T-cell (primary cell): ENCODE measurements around the gene PSD. TPM values are rescaled to one million over a fixed set of nuclear protein-coding genes. Genes with fewer than 3 reads are reported as not detected.

Experiments used
- ATAC-seq, 4 experiments: fragments of 200-7000 bp in 3 of 4; fragments of 150-1000 bp in 1 of 4; cut with Tn5 transposase; replicated peaks in 1 of 4; 1 replicate in 3 of 4; 2 replicates in 1 of 4; pipeline ENCODE4 v1.10.0; 2021; ENCODE audit warnings: moderate library complexity in 3 of 4, mild to moderate bottlenecking in 2 of 4, moderate number of reproducible peaks in 1 of 4
- CTCF ChIA-PET, 2 donors: fragments of 300-600 bp; sonication (Branson Sonifier 250); formaldehyde crosslinking; loops; one replicate each; lab custom pipeline; 2022; ENCODE audit warnings: antibody characterized with exemption in 2 of 2; lab: Charles Lee
- POLR2A ChIA-PET, 2 donors: fragments of 300-600 bp; sonication (Branson Sonifier 250); formaldehyde crosslinking; loops; one replicate each; lab custom pipeline; 2022; ENCODE audit warnings: antibody characterized with exemption in 2 of 2; lab: Charles Lee
- DNase-seq, 35 experiments: peaks; one replicate each; pipeline versions ENCODE4 v3.0.0 to v3.0.0-alpha.2; 2013 to 2023
- H3K27ac ChIP-seq: one replicate; pipeline ENCODE4 v1.5.1; 2013; ENCODE audit warnings: low read length
- H3K27me3 ChIP-seq, 2 experiments: replicated peaks in 1 of 2; 1 replicate in 1 of 2; 2 replicates in 1 of 2; pipeline versions ENCODE4 v1.6.1 to v1.7.0; 2013; ENCODE audit warnings: low read length in 1 of 2, mixed read lengths in 1 of 2; ENCODE audit not compliant: control insufficient read depth in 2 of 2, insufficient read depth in 2 of 2; ENCODE audit errors: extremely low read depth in 1 of 2
- H3K36me3 ChIP-seq, 2 donors: 1 replicate in 1 of 2; 2 replicates in 1 of 2; pipeline versions ENCODE4 v1.6.1 to v1.7.0; 2013; ENCODE audit warnings: low read length in 1 of 2; ENCODE audit not compliant: control insufficient read depth in 2 of 2, insufficient read depth in 1 of 2; ENCODE audit errors: extremely low read depth in 1 of 2
- H3K4me1 ChIP-seq, 2 experiments: 1 replicate in 1 of 2; 2 replicates in 1 of 2; pipeline versions ENCODE4 v1.6.1 to v1.7.0; 2013; ENCODE audit warnings: low read length in 2 of 2, mixed read lengths in 1 of 2; ENCODE audit not compliant: insufficient read depth in 2 of 2, control insufficient read depth in 1 of 2; ENCODE audit errors: extremely low read depth in 1 of 2
- H3K4me3 ChIP-seq, 2 donors: 1 replicate in 1 of 2; 2 replicates in 1 of 2; pipeline versions ENCODE4 v1.5.1 to v1.7.0; 2013; ENCODE audit warnings: mild to moderate bottlenecking in 2 of 2, low read length in 1 of 2, moderate library complexity in 1 of 2; ENCODE audit not compliant: control insufficient read depth in 1 of 2; ENCODE audit errors: extremely low read depth in 1 of 2
- H3K9me3 ChIP-seq: 2 replicates; pipeline ENCODE4 v1.7.0; 2013
- H3K27ac Mint-ChIP-seq, 2 donors: one replicate each; pipeline ENCODE4 v1.8.0; 2020 to 2021; ENCODE audit warnings: mild to moderate bottlenecking in 2 of 2, mixed read lengths in 2 of 2
- H3K27me3 Mint-ChIP-seq, 2 donors: one replicate each; pipeline ENCODE4 v1.8.0; 2021 to 2022; ENCODE audit warnings: mixed read lengths in 2 of 2
- H3K36me3 Mint-ChIP-seq: one replicate; pipeline ENCODE4 v1.8.0; 2021; ENCODE audit warnings: mixed read lengths
- H3K4me1 Mint-ChIP-seq, 3 donors: one replicate each; pipeline ENCODE4 v1.8.0; 2020 to 2022; ENCODE audit warnings: mixed read lengths in 3 of 3, mild to moderate bottlenecking in 1 of 3
- H3K4me3 Mint-ChIP-seq, 3 donors: one replicate each; pipeline ENCODE4 v1.8.0; 2020 to 2022; ENCODE audit warnings: mild to moderate bottlenecking in 3 of 3, mixed read lengths in 3 of 3, moderate library complexity in 3 of 3
- H3K9me3 Mint-ChIP-seq, 3 donors: one replicate each; pipeline ENCODE4 v1.8.0; 2020 to 2022; ENCODE audit warnings: mixed read lengths in 3 of 3
- WGBS: methylation state at CpG from one replicate; pipeline ENCODE4 v1.1.5; 2013; ENCODE audit warnings: missing lambda C conversion rate; ENCODE audit not compliant: insufficient coverage; 5-methylcytosine and 5-hydroxymethylcytosine counted together
- total RNA-seq, 35 experiments: library from RNA in 6 of 35; stranded (reverse) in 6 of 35; fragments of 120-200 nt in 1 of 35; gene quantifications; one replicate each; pipeline versions ENCODE4 v1.2.1 to v1.2.4 and lab custom pipeline; 2013 to 2026

The PSD gene
- total RNA-seq, 5 donors from 2014 or later (not counting 1 experiment from before 2014, with no cell fraction given) = 8.7 to 11.8 (median 8.8) TPM

GRCh38 chr10:102420181-102420713, 1.7 kb upstream of the PSD start:
- H3K36me3 Mint-ChIP-seq = no peaks in the 10 kb centered on the region
- peaks cover 22 to 31% of the 10 kb centered on the region in 2 donors for H3K27me3 Mint-ChIP-seq
- H3K4me3 Mint-ChIP-seq = peak overlapping the region; percentile 95 to 98 (median 95)
- peaks cover 26 to 46% (median 36%) of the 10 kb centered on the region in 3 donors for H3K4me1 Mint-ChIP-seq
- ChIA-PET POLR2A (interaction anchor here (0.5 to 1.1 kb wide), 2 partner anchors 23 to 332 kb away, joined by 3 read pairs; no protein-coding TSS in a partner anchor), CTCF (interaction anchor here in 1 of 2 donors (0.9 to 1.3 kb wide), 4 partner anchors 13 to 191 kb away, joined by 3 to 4 read pairs (median 3); no protein-coding TSS in a partner anchor)
- peak overlapping the region; percentile 63 to 84 for H3K4me3 ChIP-seq
- peaks cover 8 to 12% of the 10 kb centered on the region in 2 donors for H3K36me3 ChIP-seq
- peak overlapping the region; percentile 71 for H3K27ac ChIP-seq
- H3K27ac Mint-ChIP-seq = peak overlapping the region; percentile 95 to 97
- H3K9me3 Mint-ChIP-seq = no peaks in the 10 kb centered on the region
- ATAC-seq = no peak
- 0% methylated on average over 4 of the region's 21 CpGs for WGBS
- no peaks in the 10 kb centered on the region for H3K9me3 ChIP-seq
- H3K27me3 ChIP-seq = peaks cover 5 to 40% of the 10 kb centered on the region in 2 experiments
- peaks cover 22 to 41% of the 10 kb centered on the region in 2 experiments for H3K4me1 ChIP-seq
- DNase-seq = no peak

DNA sequence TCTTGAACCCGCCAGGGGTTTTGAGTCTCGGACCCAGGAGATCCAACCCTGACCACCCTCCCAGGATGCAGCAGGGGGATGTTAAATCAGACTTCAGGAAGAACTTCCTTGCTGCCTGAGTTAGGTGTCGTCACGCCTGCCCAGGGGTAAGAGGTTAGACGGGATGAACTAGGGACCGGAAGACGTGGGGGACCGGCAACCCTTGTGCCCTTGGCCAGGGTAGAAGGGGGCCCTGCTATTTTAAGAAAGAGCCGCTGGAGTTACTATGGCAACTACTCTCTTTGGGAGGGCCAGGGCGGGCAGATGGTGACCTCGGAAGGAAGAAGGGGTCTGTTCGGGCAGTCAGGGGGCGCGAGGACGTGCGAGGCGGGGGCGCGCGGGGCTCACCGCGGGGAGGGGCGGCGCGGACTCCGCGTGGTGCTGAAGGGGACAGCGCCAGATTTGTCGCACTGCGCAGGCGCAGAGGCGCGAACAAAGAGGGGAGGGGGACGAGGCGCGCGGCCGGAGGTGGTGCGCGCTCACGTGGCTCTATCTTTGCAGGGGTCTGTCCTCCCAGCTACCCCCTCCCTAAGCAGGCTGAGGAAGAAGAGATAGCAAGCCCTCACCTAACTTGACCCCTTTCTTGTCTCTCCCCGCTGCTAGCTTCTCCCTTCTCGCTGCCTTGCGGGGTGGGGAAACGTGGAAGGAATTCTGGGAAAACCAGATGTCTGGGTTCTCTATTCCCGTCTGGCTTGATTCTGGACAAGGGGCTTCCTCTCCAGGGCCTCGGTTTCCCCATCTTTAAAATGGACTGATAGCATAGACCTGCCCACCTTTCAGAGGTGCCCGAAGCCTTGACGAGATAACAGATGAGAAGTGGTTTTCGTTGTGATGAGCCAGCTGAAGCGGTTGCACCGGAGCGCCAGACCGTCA, 940 bp upstream of the PSD start:
- Histone ChIP-seq H3K27ac (no peak overlapping the region), H3K27me3 (peaks cover 5 to 47% of the 10 kb centered on the region in 2 experiments), H3K4me3 (peak overlapping the region; percentile 63 to 84), H3K4me1 (peaks cover 22 to 41% of the 10 kb centered on the region in 2 experiments), H3K9me3 (no peaks in the 10 kb centered on the region), H3K36me3 (peaks cover 8 to 12% of the 10 kb centered on the region in 2 donors)
- Mint-ChIP-seq H3K9me3 (no peaks in the 10 kb centered on the region), H3K4me3 (peak overlapping the region; percentile 95 to 98 (median 95)), H3K27me3 (peaks cover 22 to 33% of the 10 kb centered on the region in 2 donors), H3K27ac (peak overlapping the region in 1 of 2 donors; percentile 49), H3K36me3 (no peaks in the 10 kb centered on the region), H3K4me1 (peaks cover 26 to 46% (median 36%) of the 10 kb centered on the region in 3 donors)
- 2% methylated on average over 35 of the region's 54 CpGs for WGBS
- ATAC-seq (peak in 1 of 4 experiments; percentile 14), DNase-seq (peak in 34 of 35 experiments; percentile 41 to 82 (median 58))
- POLR2A ChIA-PET = interaction anchor here in 1 of 2 donors (1.1 kb wide), 1 partner anchor 22 kb away, joined by 3 read pairs; no protein-coding TSS in a partner anchor
- CTCF ChIA-PET = interaction anchor here in 1 of 2 donors (0.9 to 1.3 kb wide), 4 partner anchors 12 to 190 kb away, joined by 3 to 4 read pairs (median 3); no protein-coding TSS in a partner anchor

DNA sequence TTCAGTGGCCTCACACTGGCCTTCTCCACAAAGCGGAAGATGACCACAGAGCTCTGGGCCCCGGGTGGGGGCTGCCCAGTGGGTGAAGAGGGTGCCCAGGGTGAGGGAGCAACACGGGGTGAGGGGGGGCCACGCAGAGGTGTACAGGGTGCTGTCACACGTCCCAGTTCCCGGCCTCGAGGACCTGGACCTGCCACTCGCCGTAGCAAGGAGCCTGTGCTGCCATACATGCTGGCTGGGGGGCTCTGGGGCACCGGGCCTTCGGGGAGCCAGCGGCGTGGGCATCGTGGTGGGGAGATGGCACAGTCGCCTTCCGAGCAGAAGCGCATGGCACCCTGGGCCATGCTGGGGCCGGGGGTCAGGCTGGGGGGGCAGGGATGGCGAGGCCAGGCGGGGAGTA, 1.9 kb downstream of the PSD start:
- ChIA-PET CTCF (no interaction called here), POLR2A (no interaction called here)
- Mint-ChIP-seq H3K4me1 (peaks cover 20 to 37% (median 29%) of the 10 kb centered on the region in 3 donors), H3K27me3 (peaks cover 22 to 44% of the 10 kb centered on the region in 2 donors), H3K27ac (no peak overlapping the region), H3K36me3 (no peaks in the 10 kb centered on the region), H3K4me3 (no peak overlapping the region), H3K9me3 (no peaks in the 10 kb centered on the region)
- no peak for ATAC-seq
- Histone ChIP-seq H3K9me3 (no peaks in the 10 kb centered on the region), H3K36me3 (no peaks in the 10 kb centered on the region), H3K4me3 (no peak overlapping the region), H3K27me3 (peaks cover 5 to 67% of the 10 kb centered on the region in 2 experiments), H3K4me1 (peaks cover 20 to 32% of the 10 kb centered on the region in 2 experiments), H3K27ac (no peak overlapping the region)
- no peak for DNase-seq
- 84% methylated on average over 17 of the region's 20 CpGs for WGBS

GRCh38 chr10:102416283-102416682, 2.3 kb downstream of the PSD start:
- Histone ChIP-seq H3K4me3 (no peak overlapping the region), H3K9me3 (no peaks in the 10 kb centered on the region), H3K36me3 (no peaks in the 10 kb centered on the region), H3K27ac (no peak overlapping the region), H3K27me3 (peaks cover 5 to 71% of the 10 kb centered on the region in 2 experiments), H3K4me1 (peaks cover 20 to 33% of the 10 kb centered on the region in 2 experiments)
- no peak overlapping the region for H3K4me3 Mint-ChIP-seq
- DNase-seq = no peak
- H3K4me1 Mint-ChIP-seq = peaks cover 24 to 41% (median 31%) of the 10 kb centered on the region in 3 donors
- ChIA-PET POLR2A (no interaction called here), CTCF (no interaction called here)
- WGBS = 87% methylated on average over 4 of the region's 9 CpGs
- H3K27ac Mint-ChIP-seq = no peak overlapping the region
- H3K27me3 Mint-ChIP-seq = peaks cover 22 to 48% of the 10 kb centered on the region in 2 donors
- no peaks in the 10 kb centered on the region for H3K36me3 Mint-ChIP-seq
- no peak for ATAC-seq
- no peaks in the 10 kb centered on the region for H3K9me3 Mint-ChIP-seq

GRCh38 chr10:102414749-102415148, 3.8 kb downstream of the PSD start:
- Mint-ChIP-seq H3K4me3 (no peak overlapping the region), H3K9me3 (no peaks in the 10 kb centered on the region), H3K27me3 (peaks cover 22 to 59% of the 10 kb centered on the region in 2 donors), H3K36me3 (no peaks in the 10 kb centered on the region), H3K27ac (no peak overlapping the region), H3K4me1 (peaks cover 23 to 39% (median 28%) of the 10 kb centered on the region in 3 donors)
- no peak overlapping the region for H3K4me3 ChIP-seq
- ChIA-PET POLR2A (interaction anchor here (0.6 kb wide), 2 partner anchors 8 to 75 kb away, joined by 4 to 5 read pairs; no protein-coding TSS in a partner anchor), CTCF (interaction anchor here in 1 of 2 donors (0.6 kb wide), 1 partner anchor 245 kb away, joined by 3 read pairs; no protein-coding TSS in a partner anchor)
- H3K9me3 ChIP-seq = no peaks in the 10 kb centered on the region
- H3K4me1 ChIP-seq = peaks cover 16 to 38% of the 10 kb centered on the region in 2 experiments
- DNase-seq (no peak), ATAC-seq (no peak)
- WGBS = 70% methylated on average over 9 of the region's 20 CpGs
- no peaks in the 10 kb centered on the region for H3K36me3 ChIP-seq
- H3K27me3 ChIP-seq = peaks cover 5 to 86% of the 10 kb centered on the region in 2 experiments
- no peak overlapping the region for H3K27ac ChIP-seq
